ENCODE measurements around the gene TMEM129.

TMEM129 gene

GRCh38 chr4:1721003-1721665, at the start of gene TMEM129, which contains the start of gene TACC3:
Gene TMEM129, minus strand, starts transcription at chr4:1721323. Its CDS starts 486 bp downstream, at chr4:1720837.
Gene TACC3, plus strand, starts transcription at chr4:1721521. Its CDS starts 1,901 bp downstream, at chr4:1723422.
- DNase-seq: peak; percentile 93

DNA sequence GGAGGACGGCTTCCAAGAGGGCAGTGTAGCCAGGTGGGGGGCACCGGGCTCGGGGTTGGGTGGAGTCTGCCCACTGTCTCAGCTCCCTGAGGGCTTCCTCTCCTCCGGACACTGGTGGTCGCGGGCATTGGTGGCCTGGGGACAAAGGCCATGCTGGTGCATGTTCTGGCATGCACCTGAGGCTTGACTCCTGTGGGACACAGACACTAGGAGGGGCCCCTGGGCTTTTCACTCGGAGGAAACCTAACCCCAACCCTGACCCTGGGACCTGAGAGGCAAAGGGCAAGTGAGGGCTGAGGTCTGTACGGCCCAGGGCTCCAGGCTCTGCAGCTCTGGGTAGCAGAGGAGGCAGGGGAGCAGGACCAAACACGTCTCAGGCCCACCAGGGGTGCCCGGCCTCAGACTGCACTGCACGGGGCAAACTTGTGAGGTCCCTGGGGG, 49.7 kb upstream of the TMEM129 start:
- DNase-seq: no peak

- DNase-seq: no peak
Observed at GRCh38 chr4:1770245-1770644, 49.1 kb upstream of the TMEM129 start.

- no peak for DNase-seq
Observed at GRCh38 chr4:1769692-1770091, 48.6 kb upstream of the TMEM129 start.

DNA sequence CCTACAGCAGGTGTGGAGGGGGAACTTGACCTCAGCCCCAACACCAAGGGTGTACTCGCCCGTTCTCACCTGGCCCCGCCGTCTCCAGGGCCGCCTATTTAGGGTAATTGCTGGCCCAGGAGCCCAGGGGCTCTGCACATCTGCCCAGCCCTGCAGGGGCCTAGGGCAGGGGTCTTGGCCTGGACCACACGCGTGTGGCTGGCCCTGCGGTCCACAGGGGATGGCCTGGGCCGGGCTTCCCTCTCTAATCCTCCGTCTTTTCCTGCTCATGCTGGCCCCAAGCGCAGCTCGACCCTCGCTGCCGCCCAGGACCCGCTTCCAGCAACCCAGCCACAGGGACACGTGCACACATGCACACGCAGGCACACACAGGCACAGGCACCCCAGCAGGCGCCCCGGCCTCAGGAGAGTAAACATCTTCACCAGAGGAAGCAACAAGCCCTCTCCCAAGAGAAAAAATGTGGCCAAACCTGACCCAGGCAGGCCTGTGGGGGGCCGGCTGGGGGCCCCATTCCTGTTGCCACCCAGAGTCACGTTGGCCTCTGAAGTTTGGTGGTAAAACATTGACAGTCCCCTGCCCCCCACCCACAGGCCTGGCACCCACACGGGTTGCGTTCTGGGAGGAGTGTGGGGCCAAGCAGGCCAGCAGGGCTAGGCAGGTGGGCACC, 47.4 kb upstream of the TMEM129 start:
- DNase-seq: no peak

- no peak for DNase-seq
Observed at GRCh38 chr4:1767770-1768366, 46.7 kb upstream of the TMEM129 start.

DNA sequence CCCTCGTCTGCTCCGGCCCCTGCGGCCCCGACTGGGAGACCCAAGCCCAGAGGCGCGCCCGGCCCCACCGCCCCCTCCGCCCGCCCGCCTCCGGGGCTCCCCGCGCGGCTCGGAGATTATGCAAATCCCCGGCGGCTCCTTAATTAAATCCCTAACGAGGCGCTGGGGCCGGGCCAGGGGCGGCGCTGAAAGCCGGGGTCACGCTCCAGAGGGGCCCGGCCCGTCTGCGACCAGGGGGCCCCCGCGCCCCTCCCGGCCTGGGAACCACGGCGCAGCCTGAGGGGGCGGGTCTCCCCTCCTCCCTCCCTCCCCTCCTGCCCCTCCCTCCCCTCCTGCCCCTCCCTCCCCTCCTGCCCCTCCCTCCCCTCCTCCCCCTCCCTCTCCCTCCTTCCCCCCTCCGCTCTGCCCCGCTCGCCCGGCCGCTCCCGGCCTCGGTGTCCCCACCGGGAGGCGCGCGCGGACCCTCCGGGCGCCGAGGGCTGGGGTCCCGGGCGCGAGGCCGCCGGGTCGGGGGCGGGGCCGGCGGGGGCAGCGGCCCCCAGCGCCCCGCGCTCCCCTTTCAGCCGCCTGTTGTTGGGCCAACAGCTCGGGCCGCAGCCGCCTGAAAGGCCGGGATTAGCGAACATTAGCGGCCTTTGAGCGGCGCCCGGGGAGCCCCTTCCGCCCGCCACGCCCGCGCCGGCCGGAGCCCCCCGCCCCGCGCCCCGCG, 46.1 kb upstream of the TMEM129 start:
- DNase-seq: no peak

- no peak for DNase-seq
Observed at GRCh38 chr4:1766106-1767060, 45.3 kb upstream of the TMEM129 start.

GRCh38 chr4:1765409-1766072, 44.4 kb upstream of the TMEM129 start:
- DNase-seq: no peak

DNA sequence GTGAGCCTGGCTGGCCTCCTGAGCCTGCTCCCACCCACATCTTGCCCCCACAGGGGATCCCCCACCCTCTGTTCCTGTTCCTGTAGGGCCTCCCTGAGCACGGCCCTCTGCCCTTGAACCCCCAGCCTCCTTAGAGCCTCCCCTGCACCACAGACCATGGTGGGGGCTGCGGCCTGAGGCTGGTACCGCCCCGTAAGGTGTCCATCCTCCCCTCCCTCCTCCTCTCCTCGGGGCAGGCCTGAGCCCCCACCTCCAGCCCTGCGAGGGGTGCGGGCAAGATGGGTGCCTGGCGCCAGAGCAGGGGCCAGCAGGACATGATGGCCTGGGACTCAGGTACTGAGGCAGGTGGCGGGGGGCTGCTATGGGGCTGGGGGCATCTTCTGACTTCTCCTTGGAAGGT, 43.5 kb upstream of the TMEM129 start:
- DNase-seq: no peak

GRCh38 chr4:1763550-1764080, 42.5 kb upstream of the TMEM129 start:
- DNase-seq: no peak

- DNase-seq: no peak
Observed at GRCh38 chr4:1763070-1763549, 42.0 kb upstream of the TMEM129 start.

- DNase-seq: no peak
Observed at GRCh38 chr4:1762264-1763010, 41.3 kb upstream of the TMEM129 start.

DNA sequence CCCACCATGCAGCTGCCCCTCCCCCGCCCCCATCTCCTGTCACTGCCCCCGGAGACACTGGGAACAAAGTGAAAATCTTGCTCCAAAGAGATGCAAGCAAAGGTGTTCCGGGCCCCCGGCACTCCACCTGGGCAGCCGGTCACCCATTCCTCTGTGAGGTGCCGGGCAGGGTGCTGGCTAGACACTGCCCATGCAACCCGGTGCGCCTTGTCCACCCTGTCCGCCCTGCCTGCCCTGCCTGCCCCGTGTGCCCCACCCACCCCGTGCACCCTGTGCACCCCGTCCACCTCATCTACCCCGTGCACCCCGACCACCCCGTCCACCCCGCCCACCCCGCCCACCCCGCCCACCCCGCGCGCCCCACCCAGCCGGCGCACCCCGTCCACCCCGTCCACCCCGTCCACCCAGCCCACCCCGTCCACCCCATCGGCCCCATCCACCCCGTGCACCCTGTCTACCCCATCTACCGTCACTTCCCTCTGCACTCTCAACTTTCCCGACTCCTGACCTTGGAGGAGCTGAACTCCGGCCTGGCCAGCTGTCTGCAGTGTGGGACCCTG, 40.1 kb upstream of the TMEM129 start:
- DNase-seq: no peak

DNA sequence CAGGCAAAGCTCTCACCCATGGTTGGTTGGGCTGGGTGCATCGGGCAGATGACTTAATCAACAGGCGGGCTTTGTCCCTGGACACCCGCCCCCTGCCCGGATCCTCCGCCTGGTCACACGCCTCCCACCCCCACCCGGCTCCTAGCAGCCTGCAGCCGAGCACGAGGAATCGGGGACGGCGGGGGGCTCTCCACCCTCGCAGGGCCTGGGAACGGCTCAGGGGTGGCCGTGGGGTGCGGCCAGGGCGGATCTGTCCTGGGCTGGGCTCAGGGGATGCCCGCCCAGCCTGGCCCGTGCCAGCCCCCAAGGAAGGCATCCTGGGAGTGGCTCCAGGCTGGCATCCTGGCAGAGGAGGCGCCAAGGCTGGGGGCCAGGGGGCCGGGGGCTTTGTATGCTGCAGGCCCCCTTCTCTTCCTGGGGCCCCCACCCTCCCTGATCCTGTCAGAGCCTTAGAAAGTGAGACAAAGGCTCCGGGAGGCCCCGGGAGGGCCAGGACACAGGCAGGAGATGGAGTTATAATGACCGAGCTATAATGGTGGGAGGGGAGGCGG, 39.5 kb upstream of the TMEM129 start:
- no peak for DNase-seq

- DNase-seq: no peak
Observed at GRCh38 chr4:1759818-1760223, 38.7 kb upstream of the TMEM129 start.

DNA sequence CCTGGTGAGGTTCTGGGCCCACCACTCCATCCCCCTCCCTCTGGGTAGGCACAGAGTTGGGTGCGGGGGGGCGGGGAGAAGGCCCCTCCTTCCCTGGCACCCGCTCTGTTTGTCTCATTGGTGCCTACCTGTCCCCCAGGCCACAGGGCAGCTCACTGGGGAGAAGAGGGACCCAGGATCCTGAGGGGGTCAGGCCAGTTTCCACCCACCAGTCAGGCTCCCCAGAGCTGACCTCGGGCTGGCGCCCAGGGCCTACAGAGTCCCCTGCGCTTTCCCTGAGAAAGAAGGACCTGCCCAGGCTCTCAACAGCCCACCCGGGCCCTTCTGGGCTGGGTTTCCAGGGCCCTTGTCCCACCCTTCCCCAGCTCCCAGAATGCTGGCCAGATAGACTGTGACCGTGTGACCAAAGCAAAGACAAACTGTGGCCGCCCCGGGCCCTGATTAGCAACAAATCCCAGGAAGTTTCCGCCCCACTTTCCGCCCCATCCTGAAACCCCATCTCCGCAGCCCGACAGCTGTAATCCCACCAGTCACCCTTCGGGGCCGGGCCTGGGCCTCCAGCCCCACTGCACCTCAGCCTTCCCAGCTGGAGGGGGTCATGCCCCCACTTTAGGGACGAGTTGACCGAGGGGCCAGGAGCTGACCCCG, 38.2 kb upstream of the TMEM129 start:
- DNase-seq: no peak

- no peak for DNase-seq
Observed at GRCh38 chr4:1758306-1759121, 37.4 kb upstream of the TMEM129 start.

Data from activated CD8-positive, alpha-beta memory T cell treated with anti-CD3 and anti-CD28 coated beads, Interleukin-2, amount 50 U/mL, for 4 hours (primary cell).